K562 (cell line): ENCODE results near the gene C11orf54. TPM values are rescaled to one million over a fixed set of nuclear protein-coding genes. Genes with fewer than 3 reads are reported as not detected.
"Not testable (repeated sequence)": the region's sequence is repeated elsewhere in the genome, so short reads cannot be mapped to it uniquely, and the experiment has no call there.

ENCODE experiments used
- ATAC-seq: fragments of 200-7000 bp; cut with Tn5 transposase; 3 replicates; pipeline ENCODE4 v1.9.1; 2020; ENCODE audit warnings: moderate library complexity
- BruUV-seq: library from RNA; stranded (reverse); fragments of 400-500 nt; replicated peaks from 2 replicates; lab custom pipeline; 2021; lab: Mats Ljungman, UMichigan
- CTCF ChIA-PET: fragments of 300-600 bp; formaldehyde crosslinking; extraction: SDS; loops from one replicate; lab custom pipeline; 2021; ENCODE audit warnings: low intra/inter-chr PET ratio; lab: Yijun Ruan, JAX
- POLR2A ChIA-PET: fragments of 300-600, 350-650 bp; sonication (Branson Sonifier 250); formaldehyde crosslinking; extraction: SDS; loops from one replicate; lab custom pipeline; 2021; ENCODE audit warnings: antibody characterized with exemption, inconsistent platforms; lab: Yijun Ruan, JAX
- DNase-seq, 4 experiments: peaks; one replicate each; pipeline versions ENCODE4 v3.0.0 to v3.0.0-alpha.2; 2011 to 2018; ENCODE audit warnings: low spot score in 3 of 4, mixed read lengths in 3 of 4; ENCODE audit errors: extremely low read depth in 1 of 4
- FAIRE-seq: peaks from 2 replicates; lab custom pipeline; 2011; peaks lifted over from hg19 to GRCh38; lab: Jason Lieb, UNC
- H2AFZ ChIP-seq: 2 replicates; pipeline ENCODE4 v1.6.0; 2011; ENCODE audit warnings: low read depth, low read length, control low read depth, inconsistent platforms
- H3K27ac ChIP-seq: fragments of 200-600 bp; 3 replicates; pipeline ENCODE4 v1.8.0; 2011; ENCODE audit warnings: low read depth, mild to moderate bottlenecking, control low read depth, inconsistent platforms, low read length, moderate library complexity, mixed read lengths; ENCODE audit errors: extremely low read depth
- H3K27me3 ChIP-seq, 2 experiments: fragments of 300-600 bp in 1 of 2; 2 replicates in 1 of 2; 3 replicates in 1 of 2; pipeline versions ENCODE4 v1.6.0 to v1.8.0; 2011; ENCODE audit warnings: inconsistent platforms in 2 of 2, low read length in 2 of 2, mild to moderate bottlenecking in 1 of 2, mixed read lengths in 1 of 2, moderate library complexity in 1 of 2; ENCODE audit not compliant: control insufficient read depth in 2 of 2, insufficient read depth in 2 of 2
- H3K36me3 ChIP-seq: fragments of 300-600 bp; 3 replicates; pipeline ENCODE4 v1.8.0; 2011; ENCODE audit warnings: mild to moderate bottlenecking, low read length, inconsistent platforms; ENCODE audit not compliant: control insufficient read depth, insufficient read depth
- H3K4me1 ChIP-seq, 2 experiments: fragments of 200-600 bp in 1 of 2; replicated peaks in 1 of 2; 2 replicates in 1 of 2; 3 replicates in 1 of 2; pipeline versions ENCODE4 v1.5.1 to v1.8.0; 2011; ENCODE audit warnings: inconsistent platforms in 2 of 2, low read length in 2 of 2, mild to moderate bottlenecking in 1 of 2, mixed read lengths in 1 of 2, moderate library complexity in 1 of 2; ENCODE audit not compliant: control insufficient read depth in 2 of 2, insufficient read depth in 2 of 2
- H3K4me2 ChIP-seq: 2 replicates; pipeline ENCODE4 v1.6.1; 2011; ENCODE audit warnings: low read length, control low read depth, inconsistent platforms, mixed read lengths; ENCODE audit not compliant: insufficient read depth
- H3K4me3 ChIP-seq: fragments of 200-600 bp; sonication (generic), shearing (Covaris generic); 2 replicates; pipeline ENCODE4 v1.5.1; 2016; ENCODE audit warnings: control low read depth, inconsistent platforms
- H3K79me2 ChIP-seq: fragments of 200-600 bp; 3 replicates; pipeline ENCODE4 v1.8.0; 2011; ENCODE audit warnings: low read length, inconsistent platforms; ENCODE audit not compliant: control insufficient read depth, insufficient read depth
- H3K9ac ChIP-seq, 2 experiments: 2 replicates each; pipeline versions ENCODE4 v1.6.0 to v1.6.1; 2011; ENCODE audit warnings: low read depth in 2 of 2, low read length in 2 of 2, control low read depth in 1 of 2, inconsistent platforms in 1 of 2, mild to moderate bottlenecking in 1 of 2, mixed read lengths in 1 of 2; ENCODE audit not compliant: insufficient read depth in 1 of 2
- H3K9me1 ChIP-seq: one replicate; pipeline ENCODE4 v1.6.0; 2011; ENCODE audit warnings: inconsistent platforms, mild to moderate bottlenecking, low read length, moderate library complexity; ENCODE audit not compliant: control insufficient read depth, insufficient read depth
- H3K9me3 ChIP-seq: replicated peaks from 2 replicates; pipeline ENCODE4 v1.5.1; 2011; ENCODE audit warnings: low read depth, low read length, inconsistent platforms; ENCODE audit not compliant: control insufficient read depth, insufficient read depth
- H4K20me1 ChIP-seq: replicated peaks from 2 replicates; pipeline ENCODE4 v1.6.1; 2011; ENCODE audit warnings: low read length, inconsistent platforms, mixed read lengths; ENCODE audit not compliant: control insufficient read depth, insufficient read depth
- C11orf30 ChIP-seq: fragments of 450-650 bp; IDR thresholded peaks from 2 replicates; pipeline ENCODE4 v1.6.1; 2016; ENCODE audit warnings: low read depth, mild to moderate bottlenecking
- CREM ChIP-seq: IDR thresholded peaks from 2 replicates; pipeline ENCODE4 v1.6.1; 2014; ENCODE audit warnings: antibody characterized with exemption, low read depth
- FOXJ2 ChIP-seq: fragments of 200-800 bp; sonication (Bioruptor generic); IDR thresholded peaks from 2 replicates; pipeline ENCODE4 v1.6.1; 2016; ENCODE audit warnings: missing genetic modification characterization, missing compliant biosample characterization
- HLTF ChIP-seq: fragments of 450-650 bp; IDR thresholded peaks from 2 replicates; pipeline ENCODE4 v1.6.1; 2016
- MCM5 ChIP-seq: fragments of 450-650 bp; IDR thresholded peaks from 2 replicates; pipeline ENCODE4 v1.6.1; 2016; ENCODE audit warnings: low read depth
- NRF1 ChIP-seq, 2 experiments: fragments of 450-650 bp; IDR thresholded peaks in 1 of 2; conservative IDR thresholded peaks in 1 of 2; 2 replicates each; pipeline ENCODE4 v1.6.1; 2014; ENCODE audit warnings: mild to moderate bottlenecking in 2 of 2
- RBM25 ChIP-seq: fragments of 200-400 bp; formaldehyde crosslinking; IDR thresholded peaks from 2 replicates; pipeline ENCODE4 v1.6.1; 2018; ENCODE audit warnings: low read length, low read depth, moderate library complexity; ENCODE audit not compliant: severe bottlenecking
- SAP30 ChIP-seq: fragments of 200-600 bp; sonication (generic); IDR thresholded peaks from 2 replicates; pipeline ENCODE4 v1.6.1; 2012; ENCODE audit warnings: borderline replicate concordance, low read depth, mild to moderate bottlenecking, moderate library complexity, low read length, control low read depth, inconsistent platforms; ENCODE audit not compliant: insufficient read depth, poor library complexity, severe bottlenecking
- U2AF1 ChIP-seq: fragments of 200-400 bp; formaldehyde crosslinking; optimal IDR thresholded peaks from 2 replicates; pipeline ENCODE3; 2017; ENCODE audit warnings: mild to moderate bottlenecking, low read depth, low read length, moderate library complexity
- ZNF146 ChIP-seq: IDR thresholded peaks from one replicate; pipeline ENCODE4 v1.6.1; 2018; ENCODE audit warnings: missing compliant biosample characterization; ENCODE audit not compliant: unreplicated experiment
- ZNF316 ChIP-seq: fragments of 450-650 bp; IDR thresholded peaks from 2 replicates; pipeline ENCODE4 v1.6.1; 2016
- ZNF589 ChIP-seq: fragments of 200-800 bp; sonication (Bioruptor generic); IDR thresholded peaks from 2 replicates; pipeline ENCODE4 v1.6.1; 2016; ENCODE audit warnings: low read depth, missing genetic modification characterization, missing compliant biosample characterization
- WGBS: fragments of 100-300 bp; shearing (Covaris generic); methylation state at CpG from one replicate; pipeline ENCODE4 v1.1.6; 2016; ENCODE audit warnings: low coverage, mixed read lengths; ENCODE audit not compliant: insufficient coverage; ENCODE audit errors: missing lambda C conversion rate; 5-methylcytosine and 5-hydroxymethylcytosine counted together
- in situ Hi-C: fragments of 300-500 bp; cut with MboI; formaldehyde crosslinking; loops from 4 replicates; pipeline ENCODE4 v1.15.0; 2018; ENCODE audit warnings: inconsistent platforms, mixed read lengths
- intact Hi-C: fragments of 100-400 bp; cut with micrococcal nuclease; formaldehyde crosslinking; loops from 2 replicates; pipeline ENCODE4 v1.14.2; 2022
- polyA plus RNA-seq, 8 experiments: library from polyadenylated mRNA; depleted of rRNA in 4 of 8; stranded (reverse) in 5 of 8; unstranded in 3 of 8; fragments of >200 nt; fragmentation: Nextera tagmentation in 2 of 8; fragmentation: Illumina TruSeq in 1 of 8; extraction: Ambion mirVana in 2 of 8; extraction: Trizol in 1 of 8; gene quantifications; 2 replicates each; pipeline versions ENCODE4 v1.2.1 to v1.2.3, GENCODE V29; 2011 to 2014; ENCODE audit warnings: inconsistent platforms in 1 of 8, missing spikeins in 1 of 8
- total RNA-seq, 7 experiments: library from RNA; depleted of rRNA in 6 of 7; stranded (reverse); fragments of >200 nt in 6 of 7; fragmentation: Illumina TruSeq in 2 of 7; extraction: Trizol in 2 of 7; gene quantifications; 2 replicates each; pipeline versions ENCODE4 v1.2.1 to v1.2.3, GENCODE V29; 2011 to 2021; ENCODE audit warnings: low replicate concordance in 1 of 7

Gene C11orf54
- total and polyA plus RNA-seq, 9 of the 15 experiments (the other 6 are each of a cell fraction or from before 2014, with no cell fraction given): 13.4 to 33.0 (median 23.1) TPM

DNA sequence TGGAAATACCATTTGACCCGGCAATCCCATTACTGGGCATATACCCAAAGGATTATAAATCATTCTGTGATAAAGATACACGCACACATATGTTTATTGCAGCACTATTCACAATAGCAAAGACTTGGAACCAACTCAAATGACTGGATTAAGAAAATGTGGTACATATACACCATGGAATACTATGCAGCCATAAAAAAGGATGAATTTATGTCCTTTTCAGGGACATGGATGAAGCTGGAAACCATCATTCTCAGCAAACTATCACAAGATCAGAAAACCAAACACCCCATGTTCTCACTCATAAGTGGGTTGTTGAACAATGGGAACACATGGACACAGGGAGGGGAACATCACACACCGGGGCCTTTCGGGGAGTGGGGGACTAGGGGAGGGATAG is 17.7 kb downstream of the C11orf54 start:
- POLR2A ChIA-PET, H3K4me3 ChIP-seq, FAIRE-seq, ATAC-seq, H2AFZ ChIP-seq, in situ Hi-C loops, H3K27ac ChIP-seq, H3K79me2 ChIP-seq, BruUV-seq, H3K9me3 ChIP-seq, H3K9me1 ChIP-seq, H3K9ac ChIP-seq, H4K20me1 ChIP-seq, H3K4me1 ChIP-seq, H3K27me3 ChIP-seq, intact Hi-C loops, DNase-seq, H3K4me2 ChIP-seq, CTCF ChIA-PET: not testable (repeated sequence)
- peaks cover 32% of the 10 kb centered on the region for H3K36me3 ChIP-seq
- TF ChIP-seq RBM25 (peak; percentile 16), ZNF146 (peak; percentile 90)
- 81% methylated on average over 4 of the region's 4 CpGs for WGBS

GRCh38 chr11:93761910-93762309 is 20.4 kb downstream of the C11orf54 start:
- CTCF ChIA-PET: no interaction called here
- no peak overlapping the region for H2AFZ ChIP-seq
- DNase-seq (no peak), ATAC-seq (no peak), FAIRE-seq (no peak)
- POLR2A ChIA-PET: interaction anchor here (5.4 kb wide), 1 partner anchor 21 kb away, joined by 33 read pairs; the partner anchor contains the start of genes C11orf54 and TAF1D
- intact Hi-C loops (no loop called here), in situ Hi-C loops (no loop called here)
- H3K27ac ChIP-seq: no peak overlapping the region
- 81% methylated on average over 1 of the region's 1 CpG for WGBS
- BruUV-seq: no TSS peak
- no peaks in the 10 kb centered on the region for H4K20me1 ChIP-seq
- H3K79me2 ChIP-seq: no peaks in the 10 kb centered on the region
- no peak overlapping the region for H3K9ac ChIP-seq
- no peaks in the 10 kb centered on the region for H3K27me3 ChIP-seq
- H3K36me3 ChIP-seq: peaks cover 21% of the 10 kb centered on the region; the same call in 2 of the 3 replicates
- no peaks in the 10 kb centered on the region for H3K9me1 ChIP-seq
- no peak overlapping the region for H3K4me3 ChIP-seq
- H3K4me2 ChIP-seq: no peak overlapping the region
- no peak for TF ChIP-seq ZNF589
- peak; percentile 81 for TF ChIP-seq ZNF316
- TF ChIP-seq SAP30: no peak
- TF ChIP-seq FOXJ2 (tag): no peak
- no peak for TF ChIP-seq CREM
- no peak for TF ChIP-seq U2AF1
- TF ChIP-seq NRF1 (conservative IDR thresholded peaks at IDR 0.05 in 1 of 2, IDR thresholded peaks at IDR 0.05 in 1 of 2): no peak
- TF ChIP-seq HLTF: no peak
- no peak for TF ChIP-seq MCM5
- TF ChIP-seq C11orf30: peak; percentile 60
- no peaks in the 10 kb centered on the region for H3K9me3 ChIP-seq
- H3K4me1 ChIP-seq: peaks cover 0 to 9% of the 10 kb centered on the region in 2 experiments; a peak in 2 of 5 replicates
